Measurements from ENCODE around the gene POLH. TPM values are rescaled to one million over a fixed set of nuclear protein-coding genes. Genes with fewer than 3 reads are reported as not detected.

POLH gene
- total and polyA plus RNA-seq, 9 of the 15 experiments (the other 6 are each of a cell fraction or from before 2014, with no cell fraction given) = 5.8 to 31.6 (median 20.6) TPM

GRCh38 chr6:43639984-43640800 lies 64.2 kb downstream of the POLH start (continued):
- TF ChIP-seq GTF2B (IDR thresholded peaks at IDR 0.05; ENCODE audit: extremely low read depth, insufficient read length) = no peak
- no peak for TF ChIP-seq SP1 (CRISPR knock-in tag; IDR thresholded peaks at IDR 0.05)
- peak; percentile 50; the same call in 1 of the 2 replicates for TF ChIP-seq KLF16 (IDR thresholded peaks at IDR 0.05)
- TF ChIP-seq E2F4 (CRISPR knock-in tag; IDR thresholded peaks at IDR 0.05; ENCODE audit: low read depth) = no peak
- no peak for TF ChIP-seq ATF7 (IDR thresholded peaks at IDR 0.05)
- TF ChIP-seq ZBTB17 (CRISPR knock-in tag; IDR thresholded peaks at IDR 0.05) = no peak
- TF ChIP-seq PRDM10 (IDR thresholded peaks at IDR 0.05; ENCODE audit: partially characterized antibody) = no peak
- no peak for TF ChIP-seq IFI16 (CRISPR knock-in tag; IDR thresholded peaks at IDR 0.05)
- TF ChIP-seq RUNX1 (IDR thresholded peaks at IDR 0.05; ENCODE audit: low read depth) = no peak
- peak; percentile 47; the same call in 1 of the 2 replicates for TF ChIP-seq FOXM1 (IDR thresholded peaks at IDR 0.05; ENCODE audit: low read depth)
- no peak for TF ChIP-seq FOXM1 (CRISPR knock-in tag; IDR thresholded peaks at IDR 0.05; ENCODE audit: low read depth)
- no peak for TF ChIP-seq MCM5 (IDR thresholded peaks at IDR 0.05; ENCODE audit: low read depth)
- peak; percentile 86 for TF ChIP-seq TEAD4 (IDR thresholded peaks at IDR 0.05; ENCODE audit: low read length)
- TF ChIP-seq TEAD4 (CRISPR knock-in tag; IDR thresholded peaks at IDR 0.05; ENCODE audit: borderline replicate concordance) = no peak
- no peak for TF ChIP-seq CEBPB (tag; IDR thresholded peaks at IDR 0.05)
- no peak for TF ChIP-seq CEBPG (CRISPR knock-in tag; IDR thresholded peaks at IDR 0.05)
- TF ChIP-seq CEBPG (tag; conservative IDR thresholded peaks at IDR 0.05 in 1 of 2, IDR thresholded peaks at IDR 0.05 in 1 of 2) = 0 out of 4 replicates have a peak, but pooled peaks of 1 of the 2 experiments have one; percentile 13
- no peak for TF ChIP-seq SRF (CRISPR knock-in tag; IDR thresholded peaks at IDR 0.05)
- no peak for TF ChIP-seq ATF6 (CRISPR knock-in tag; IDR thresholded peaks at IDR 0.05)
- no peak for TF ChIP-seq ZNF146 (CRISPR knock-in tag; IDR thresholded peaks at IDR 0.05; ENCODE audit: unreplicated experiment)
- TF ChIP-seq TAF15 (IDR thresholded peaks at IDR 0.05; ENCODE audit: low read depth, low read length) = no peak
